Esophagus squamous epithelium (tissue), 4 donors: ENCODE results near the gene SAA1.

Experiments
- CTCF ChIP-seq, 6 experiments: fragments of 450-650 bp in 4 of 6; fragments of 200-600 bp in 2 of 6; sonication (generic) in 2 of 6; IDR thresholded peaks; one replicate each; pipeline ENCODE4 v1.5.1; 2016 to 2019; ENCODE audit warnings: antibody characterized with exemption in 6 of 6, mild to moderate bottlenecking in 4 of 6, moderate library complexity in 4 of 6
- POLR2A ChIP-seq, 4 donors: fragments of 450-650 bp; IDR thresholded peaks; one replicate each; pipeline ENCODE4 v1.6.1; 2017; ENCODE audit warnings: antibody characterized with exemption in 4 of 4, mild to moderate bottlenecking in 4 of 4, moderate library complexity in 3 of 4

- TF ChIP-seq CTCF (IDR thresholded peaks at IDR 0.05), result no peak
- TF ChIP-seq POLR2A (IDR thresholded peaks at IDR 0.05), result no peak
Measured at GRCh38 chr11:18236664-18237356, 29.3 kb upstream of the SAA1 start, which contains the start of gene SAA4.
